MM.1S (cell line): Measurements from ENCODE around the gene KDM3A.

Source experiments
- CTCF ChIP-seq: fragments of 300-600 bp; sonication (generic); IDR thresholded peaks from 2 replicates; pipeline ENCODE4 v1.5.1; 2016; ENCODE audit warnings: antibody characterized with exemption, low read length, mixed read lengths
- EZH2phosphoT487 ChIP-seq: fragments of 300-600 bp; sonication (generic); IDR thresholded peaks from 2 replicates; pipeline ENCODE4 v1.6.1; 2018; ENCODE audit warnings: antibody characterized with exemption, low read length

- TF ChIP-seq CTCF, result no peak
- TF ChIP-seq EZH2phosphoT487, result no peak
These were observed 47.4 kb upstream of the KDM3A start for GRCh38 chr2:86393521-86394491.
